ENCODE measurements around the gene DIAPH2. TPM values are rescaled to one million over a fixed set of nuclear protein-coding genes. Genes with fewer than 3 reads are reported as not detected.

The DIAPH2 gene
- total and polyA plus RNA-seq, 9 of the 15 experiments (the other 6 are each of a cell fraction or from before 2014, with no cell fraction given), result 0.01 to 0.18 (median 0.07) TPM; not detected in 1

DNA sequence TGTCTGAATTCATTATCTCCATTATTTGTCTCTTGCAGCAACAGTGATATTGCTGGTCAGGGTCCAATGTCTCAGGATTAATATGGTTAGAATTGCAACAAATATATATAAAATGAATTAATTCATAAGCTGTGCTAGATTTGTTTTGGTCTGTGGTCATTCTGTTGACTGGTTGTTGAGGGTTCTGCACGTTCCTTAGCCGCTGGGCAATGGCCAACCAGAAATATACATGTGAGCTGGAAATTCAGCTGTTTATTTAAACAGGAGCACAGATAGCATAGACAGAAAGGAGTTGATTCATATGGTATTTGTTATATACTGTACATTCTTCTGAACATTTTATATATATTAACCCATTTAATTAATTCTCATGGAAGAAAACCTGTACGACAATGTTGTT is 299.9 kb downstream of the DIAPH2 start:
- ATAC-seq (no peak), FAIRE-seq (no peak), DNase-seq (ENCODE audit: extremely low read depth in 1 of 4, low spot score in 3 of 4) (no peak)
- POLR2A ChIA-PET, result interaction anchor here (0.6 kb wide), 1 partner anchor 57 kb away, joined by 3 read pairs; no protein-coding TSS in a partner anchor
- in situ Hi-C loops (cut with MboI) (no loop called here), intact Hi-C loops (cut with micrococcal nuclease) (no loop called here)
- CTCF ChIA-PET (ENCODE audit: low intra/inter-chr PET ratio), result no interaction called here
- no peak overlapping the region for H3K4me2 ChIP-seq (ENCODE audit: insufficient read depth, low read length)
- H3K36me3 ChIP-seq (ENCODE audit: control insufficient read depth, insufficient read depth, low read length), result no peaks in the 10 kb centered on the region
- no peaks in the 10 kb centered on the region for H3K27me3 ChIP-seq (ENCODE audit: control insufficient read depth in 2 of 2, insufficient read depth in 2 of 2, low read length in 2 of 2)
- TF ChIP-seq CBX3 (IDR thresholded peaks at IDR 0.05; ENCODE audit: borderline replicate concordance in 1 of 2, low read length in 2 of 2) (no peak), ZKSCAN3 (CRISPR knock-in tag; IDR thresholded peaks at IDR 0.05) (no peak), TBL1XR1 (IDR thresholded peaks at IDR 0.05; ENCODE audit: low read length in 2 of 2) (no peak), RBFOX2 (IDR thresholded peaks at IDR 0.05; ENCODE audit: low read depth, low read length) (no peak), NEUROD1 (IDR thresholded peaks at IDR 0.05; ENCODE audit: borderline replicate concordance, low read depth, low read length, partially characterized antibody) (no peak), ZFPM2 (CRISPR knock-in tag; IDR thresholded peaks at IDR 0.05) (no peak), ZNF3 (CRISPR knock-in tag; IDR thresholded peaks at IDR 0.05) (no peak), ELF4 (CRISPR knock-in tag; IDR thresholded peaks at IDR 0.05) (no peak), NR4A1 (CRISPR knock-in tag; IDR thresholded peaks at IDR 0.05) (no peak), NR4A1 (tag; IDR thresholded peaks at IDR 0.05) (no peak)
- TF ChIP-seq, protein P1, sequence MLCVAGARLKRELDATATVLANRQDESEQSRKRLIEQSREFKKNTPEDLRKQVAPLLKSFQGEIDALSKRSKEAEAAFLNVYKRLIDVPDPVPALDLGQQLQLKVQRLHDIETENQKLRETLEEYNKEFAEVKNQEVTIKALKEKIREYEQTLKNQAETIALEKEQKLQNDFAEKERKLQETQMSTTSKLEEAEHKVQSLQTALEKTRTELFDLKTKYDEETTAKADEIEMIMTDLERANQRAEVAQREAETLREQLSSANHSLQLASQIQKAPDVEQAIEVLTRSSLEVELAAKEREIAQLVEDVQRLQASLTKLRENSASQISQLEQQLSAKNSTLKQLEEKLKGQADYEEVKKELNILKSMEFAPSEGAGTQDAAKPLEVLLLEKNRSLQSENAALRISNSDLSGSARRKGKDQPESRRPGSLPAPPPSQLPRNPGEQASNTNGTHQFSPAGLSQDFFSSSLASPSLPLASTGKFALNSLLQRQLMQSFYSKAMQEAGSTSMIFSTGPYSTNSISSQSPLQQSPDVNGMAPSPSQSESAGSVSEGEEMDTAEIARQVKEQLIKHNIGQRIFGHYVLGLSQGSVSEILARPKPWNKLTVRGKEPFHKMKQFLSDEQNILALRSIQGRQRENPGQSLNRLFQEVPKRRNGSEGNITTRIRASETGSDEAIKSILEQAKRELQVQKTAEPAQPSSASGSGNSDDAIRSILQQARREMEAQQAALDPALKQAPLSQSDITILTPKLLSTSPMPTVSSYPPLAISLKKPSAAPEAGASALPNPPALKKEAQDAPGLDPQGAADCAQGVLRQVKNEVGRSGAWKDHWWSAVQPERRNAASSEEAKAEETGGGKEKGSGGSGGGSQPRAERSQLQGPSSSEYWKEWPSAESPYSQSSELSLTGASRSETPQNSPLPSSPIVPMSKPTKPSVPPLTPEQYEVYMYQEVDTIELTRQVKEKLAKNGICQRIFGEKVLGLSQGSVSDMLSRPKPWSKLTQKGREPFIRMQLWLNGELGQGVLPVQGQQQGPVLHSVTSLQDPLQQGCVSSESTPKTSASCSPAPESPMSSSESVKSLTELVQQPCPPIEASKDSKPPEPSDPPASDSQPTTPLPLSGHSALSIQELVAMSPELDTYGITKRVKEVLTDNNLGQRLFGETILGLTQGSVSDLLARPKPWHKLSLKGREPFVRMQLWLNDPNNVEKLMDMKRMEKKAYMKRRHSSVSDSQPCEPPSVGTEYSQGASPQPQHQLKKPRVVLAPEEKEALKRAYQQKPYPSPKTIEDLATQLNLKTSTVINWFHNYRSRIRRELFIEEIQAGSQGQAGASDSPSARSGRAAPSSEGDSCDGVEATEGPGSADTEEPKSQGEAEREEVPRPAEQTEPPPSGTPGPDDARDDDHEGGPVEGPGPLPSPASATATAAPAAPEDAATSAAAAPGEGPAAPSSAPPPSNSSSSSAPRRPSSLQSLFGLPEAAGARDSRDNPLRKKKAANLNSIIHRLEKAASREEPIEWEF (CRISPR knock-in tag; IDR thresholded peaks at IDR 0.05), result no peak
- TF ChIP-seq, protein P2, sequence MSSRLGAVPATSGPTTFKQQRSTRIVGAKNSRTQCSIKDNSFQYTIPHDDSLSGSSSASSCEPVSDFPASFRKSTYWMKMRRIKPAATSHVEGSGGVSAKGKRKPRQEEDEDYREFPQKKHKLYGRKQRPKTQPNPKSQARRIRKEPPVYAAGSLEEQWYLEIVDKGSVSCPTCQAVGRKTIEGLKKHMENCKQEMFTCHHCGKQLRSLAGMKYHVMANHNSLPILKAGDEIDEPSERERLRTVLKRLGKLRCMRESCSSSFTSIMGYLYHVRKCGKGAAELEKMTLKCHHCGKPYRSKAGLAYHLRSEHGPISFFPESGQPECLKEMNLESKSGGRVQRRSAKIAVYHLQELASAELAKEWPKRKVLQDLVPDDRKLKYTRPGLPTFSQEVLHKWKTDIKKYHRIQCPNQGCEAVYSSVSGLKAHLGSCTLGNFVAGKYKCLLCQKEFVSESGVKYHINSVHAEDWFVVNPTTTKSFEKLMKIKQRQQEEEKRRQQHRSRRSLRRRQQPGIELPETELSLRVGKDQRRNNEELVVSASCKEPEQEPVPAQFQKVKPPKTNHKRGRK (tag; IDR thresholded peaks at IDR 0.05), result no peak
- no peaks in the 10 kb centered on the region for H3K9me1 ChIP-seq (ENCODE audit: control insufficient read depth, insufficient read depth, low read length)
- no TSS peak for BruUV-seq (replicated peaks)
- 0% methylated on average over 2 of the region's 3 CpGs for WGBS (ENCODE audit: insufficient coverage, low coverage, missing lambda C conversion rate)
- H3K9me3 ChIP-seq (replicated peaks; ENCODE audit: control insufficient read depth, insufficient read depth, low read depth, low read length), result no peaks in the 10 kb centered on the region
- no peak overlapping the region for H2AFZ ChIP-seq (ENCODE audit: low read depth, low read length)
- H3K4me3 ChIP-seq, result no peak overlapping the region
- H3K27ac ChIP-seq (ENCODE audit: extremely low read depth, low read depth, low read length), result no peak overlapping the region
- H3K9ac ChIP-seq (ENCODE audit: insufficient read depth in 1 of 2, low read depth in 2 of 2, low read length in 2 of 2), result no peak overlapping the region
- no peaks in the 10 kb centered on the region for H3K4me1 ChIP-seq (replicated peaks in 1 of 2; ENCODE audit: control insufficient read depth in 2 of 2, insufficient read depth in 2 of 2, low read length in 2 of 2)
- no peaks in the 10 kb centered on the region for H3K79me2 ChIP-seq (ENCODE audit: control insufficient read depth, insufficient read depth, low read length)
- H4K20me1 ChIP-seq (replicated peaks; ENCODE audit: control insufficient read depth, insufficient read depth, low read length), result no peaks in the 10 kb centered on the region
